ENCODE data around the gene PEDS1.
"Not testable (repeated sequence)": the region's sequence is repeated elsewhere in the genome, so short reads cannot be mapped to it uniquely, and the experiment has no call there.

Gene PEDS1

DNA sequence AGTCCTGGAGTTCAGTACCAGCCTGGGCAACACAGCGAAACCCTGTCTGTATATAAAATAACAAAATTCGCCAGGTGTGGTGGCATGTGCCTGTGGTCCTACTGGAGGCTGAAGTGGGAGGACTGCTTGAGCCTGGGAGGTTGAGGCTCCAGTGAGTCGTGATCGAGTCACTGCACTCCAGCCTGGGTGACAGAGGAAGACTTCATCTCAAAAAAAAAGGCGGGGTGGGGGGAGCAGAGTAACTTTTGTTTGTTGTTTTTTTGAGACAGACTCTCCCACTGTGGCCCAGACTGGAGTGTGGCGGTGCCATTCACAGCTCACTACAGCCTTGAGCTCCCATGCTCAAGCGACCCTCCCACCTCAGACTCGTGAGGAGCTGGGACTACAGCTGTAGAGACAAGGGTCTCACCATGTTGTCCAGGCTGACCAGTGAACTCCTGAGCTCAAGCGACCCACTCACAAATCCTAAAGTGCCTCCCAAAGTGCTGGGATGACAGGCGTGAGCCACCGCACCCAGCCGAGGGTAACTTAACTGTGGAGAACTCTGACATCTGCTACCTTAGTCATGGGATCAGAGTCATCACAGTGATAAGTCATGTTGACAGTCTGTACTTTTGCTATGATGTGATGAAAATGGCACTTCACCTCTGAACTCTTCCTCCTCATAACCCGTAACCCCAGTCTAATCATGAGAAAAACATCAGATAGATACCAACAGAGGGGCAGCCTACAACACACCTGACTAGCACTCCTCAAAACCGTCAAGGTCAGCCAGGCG, 16.5 kb downstream of the PEDS1 start:
- Histone ChIP-seq H3K27ac (no peak overlapping the region), H3K4me3 (ENCODE audit: low read depth in 1 of 2, low read length in 1 of 2) (no peak overlapping the region), H3K36me3 (peaks cover 69% of the 10 kb centered on the region), H3K4me1 (ENCODE audit: control insufficient read depth in 1 of 2, insufficient read depth in 1 of 2, low read depth in 1 of 2, low read length in 1 of 2) (no peaks in the 10 kb centered on the region), H3K27me3 (no peaks in the 10 kb centered on the region), H3K9me3 (no peaks in the 10 kb centered on the region)
- TF ChIP-seq, protein P1, sequence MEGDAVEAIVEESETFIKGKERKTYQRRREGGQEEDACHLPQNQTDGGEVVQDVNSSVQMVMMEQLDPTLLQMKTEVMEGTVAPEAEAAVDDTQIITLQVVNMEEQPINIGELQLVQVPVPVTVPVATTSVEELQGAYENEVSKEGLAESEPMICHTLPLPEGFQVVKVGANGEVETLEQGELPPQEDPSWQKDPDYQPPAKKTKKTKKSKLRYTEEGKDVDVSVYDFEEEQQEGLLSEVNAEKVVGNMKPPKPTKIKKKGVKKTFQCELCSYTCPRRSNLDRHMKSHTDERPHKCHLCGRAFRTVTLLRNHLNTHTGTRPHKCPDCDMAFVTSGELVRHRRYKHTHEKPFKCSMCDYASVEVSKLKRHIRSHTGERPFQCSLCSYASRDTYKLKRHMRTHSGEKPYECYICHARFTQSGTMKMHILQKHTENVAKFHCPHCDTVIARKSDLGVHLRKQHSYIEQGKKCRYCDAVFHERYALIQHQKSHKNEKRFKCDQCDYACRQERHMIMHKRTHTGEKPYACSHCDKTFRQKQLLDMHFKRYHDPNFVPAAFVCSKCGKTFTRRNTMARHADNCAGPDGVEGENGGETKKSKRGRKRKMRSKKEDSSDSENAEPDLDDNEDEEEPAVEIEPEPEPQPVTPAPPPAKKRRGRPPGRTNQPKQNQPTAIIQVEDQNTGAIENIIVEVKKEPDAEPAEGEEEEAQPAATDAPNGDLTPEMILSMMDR (IDR thresholded peaks at IDR 0.05): no peak

DNA sequence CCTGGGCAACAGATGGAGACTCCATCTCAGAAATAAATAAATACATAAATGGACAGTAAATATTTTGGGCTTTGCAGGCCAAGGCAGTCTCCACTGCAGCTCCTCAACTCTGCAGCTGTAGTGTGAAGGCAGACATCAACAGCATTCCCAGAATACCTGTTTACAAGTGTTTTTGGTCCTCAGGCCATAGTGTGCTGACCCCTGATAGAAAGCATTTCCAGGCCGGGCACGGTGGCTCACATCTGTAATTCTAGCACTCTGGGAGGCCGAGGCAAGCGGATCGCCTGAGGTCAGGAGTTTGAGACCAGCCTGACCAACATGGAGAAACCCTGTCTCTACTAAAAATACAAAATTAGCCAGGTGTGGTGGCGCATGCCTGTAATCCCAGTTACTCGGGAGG, 18.4 kb downstream of the PEDS1 start:
- peaks cover 58% of the 10 kb centered on the region for H3K36me3 ChIP-seq
- H3K9me3 ChIP-seq; H3K27ac ChIP-seq; H3K4me3 ChIP-seq (ENCODE audit: low read depth in 1 of 2, low read length in 1 of 2); H3K27me3 ChIP-seq; H3K4me1 ChIP-seq (ENCODE audit: control insufficient read depth in 1 of 2, insufficient read depth in 1 of 2, low read depth in 1 of 2, low read length in 1 of 2): not testable (repeated sequence)

DNA sequence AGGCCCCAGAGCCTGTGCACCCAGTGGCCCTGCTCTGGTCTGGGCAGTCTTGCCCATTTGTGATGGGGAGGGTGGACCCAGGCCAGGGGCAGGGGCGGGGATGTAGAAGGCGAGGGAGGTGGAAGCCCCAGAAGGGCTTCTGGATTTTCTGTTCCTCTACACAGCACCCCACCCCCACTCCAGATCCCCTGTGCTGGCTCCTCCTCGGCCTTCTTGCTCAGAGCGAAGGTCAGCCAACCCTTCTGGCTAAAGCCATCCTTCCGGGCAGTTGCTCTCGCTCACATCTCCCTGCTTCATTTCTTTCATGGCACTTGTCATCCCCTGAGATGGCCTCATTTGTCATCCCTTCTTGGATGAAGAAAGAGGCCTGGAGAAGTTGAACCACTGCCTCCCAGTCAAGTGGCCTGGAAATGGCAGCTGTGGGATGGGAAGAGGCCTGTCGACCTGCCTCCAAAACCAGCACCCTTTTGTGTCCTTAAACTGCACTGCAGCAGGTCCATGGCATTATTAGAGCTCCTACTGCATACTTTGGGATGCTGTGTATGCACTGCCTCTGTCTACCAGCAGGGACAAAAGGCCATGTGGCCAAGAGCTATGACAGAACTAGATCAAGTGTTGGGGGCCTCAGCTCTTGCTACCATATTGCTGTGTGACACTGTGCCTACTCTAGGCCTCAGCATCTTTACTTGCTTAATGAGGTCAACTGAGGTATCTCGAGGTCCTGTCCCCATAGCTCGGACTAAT, 19.9 kb downstream of the PEDS1 start:
- TF ChIP-seq, protein P1 (IDR thresholded peaks at IDR 0.05): no peak
- Histone ChIP-seq H3K27me3 (no peaks in the 10 kb centered on the region), H3K36me3 (peaks cover 61% of the 10 kb centered on the region), H3K4me3 (ENCODE audit: low read depth in 1 of 2, low read length in 1 of 2) (no peak overlapping the region), H3K9me3 (no peaks in the 10 kb centered on the region), H3K27ac (no peak overlapping the region), H3K4me1 (ENCODE audit: control insufficient read depth in 1 of 2, insufficient read depth in 1 of 2, low read depth in 1 of 2, low read length in 1 of 2) (no peaks in the 10 kb centered on the region)

DNA sequence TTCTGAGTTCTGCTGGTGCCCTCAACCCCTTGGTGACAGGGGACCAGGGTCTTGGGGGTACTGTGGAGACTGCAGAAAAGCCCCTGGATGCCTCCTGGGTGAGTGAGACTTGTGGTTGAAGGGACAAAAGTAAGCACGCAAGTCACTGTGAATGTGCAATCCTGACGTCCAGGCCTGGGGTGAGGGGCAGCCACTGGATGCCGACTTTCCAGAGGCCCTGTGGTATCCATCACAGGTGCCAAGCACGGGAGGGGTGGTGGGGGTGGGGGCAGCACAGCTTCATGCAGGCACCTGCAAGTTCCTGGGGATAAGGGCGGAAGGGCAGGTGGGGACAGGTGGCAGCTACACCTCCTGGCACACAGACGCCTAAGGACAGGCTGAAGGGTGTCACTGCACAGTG, 20.5 kb downstream of the PEDS1 start:
- Histone ChIP-seq H3K27ac (no peak overlapping the region), H3K27me3 (no peaks in the 10 kb centered on the region), H3K4me1 (ENCODE audit: control insufficient read depth in 1 of 2, insufficient read depth in 1 of 2, low read depth in 1 of 2, low read length in 1 of 2) (no peaks in the 10 kb centered on the region), H3K9me3 (no peaks in the 10 kb centered on the region), H3K36me3 (peaks cover 64% of the 10 kb centered on the region), H3K4me3 (ENCODE audit: low read depth in 1 of 2, low read length in 1 of 2) (no peak overlapping the region)
- TF ChIP-seq, protein P1 (IDR thresholded peaks at IDR 0.05): no peak

DNA sequence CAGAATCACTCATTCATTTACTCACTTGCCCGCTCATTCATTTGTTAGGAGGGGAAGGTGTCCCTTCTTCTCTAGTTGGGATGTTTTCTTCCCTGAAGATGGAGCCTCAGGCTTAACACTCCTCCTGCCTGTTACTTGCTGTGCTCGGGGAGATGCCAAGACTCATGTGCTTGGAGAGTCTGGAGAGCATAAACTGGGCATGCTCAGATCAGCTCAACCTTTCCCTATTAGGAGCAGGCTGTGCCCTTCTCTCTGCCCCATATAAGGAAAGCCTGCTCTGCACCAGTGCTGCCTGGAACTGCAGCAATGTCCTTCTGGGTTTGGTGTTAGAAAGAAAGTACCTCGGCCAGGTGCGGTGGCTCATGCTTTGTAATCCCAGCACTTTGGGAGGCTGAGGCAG, 22.5 kb downstream of the PEDS1 start:
- Histone ChIP-seq H3K4me1 (ENCODE audit: control insufficient read depth in 1 of 2, insufficient read depth in 1 of 2, low read depth in 1 of 2, low read length in 1 of 2) (no peaks in the 10 kb centered on the region), H3K4me3 (ENCODE audit: low read depth in 1 of 2, low read length in 1 of 2) (no peak overlapping the region), H3K27ac (no peak overlapping the region), H3K36me3 (peaks cover 77% of the 10 kb centered on the region), H3K27me3 (no peaks in the 10 kb centered on the region), H3K9me3 (no peaks in the 10 kb centered on the region)
- TF ChIP-seq, protein P1 (IDR thresholded peaks at IDR 0.05): no peak

DNA sequence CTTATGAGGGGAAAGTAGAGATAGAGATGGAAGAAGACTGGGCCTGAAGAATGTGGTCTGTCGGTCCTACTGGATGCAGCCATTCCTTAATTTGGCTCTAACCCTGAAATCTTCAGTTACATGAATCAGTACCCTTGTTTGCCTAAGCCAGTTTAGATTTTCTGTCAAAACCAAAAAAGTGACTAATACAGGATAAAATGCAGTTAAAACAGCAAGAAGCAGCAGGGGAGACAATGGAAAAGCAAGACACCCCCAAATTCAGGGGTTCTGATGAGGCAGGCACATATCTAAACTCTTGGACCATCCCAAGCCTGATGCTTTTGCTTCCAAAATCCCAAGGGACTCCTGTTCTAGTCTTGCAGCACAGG, 23.2 kb downstream of the PEDS1 start:
- H3K27me3 ChIP-seq: no peaks in the 10 kb centered on the region
- TF ChIP-seq, protein P1 (IDR thresholded peaks at IDR 0.05): no peak
- H3K27ac ChIP-seq: no peak overlapping the region
- no peaks in the 10 kb centered on the region for H3K9me3 ChIP-seq
- H3K4me3 ChIP-seq (ENCODE audit: low read depth in 1 of 2, low read length in 1 of 2): no peak overlapping the region
- no peaks in the 10 kb centered on the region for H3K4me1 ChIP-seq (ENCODE audit: control insufficient read depth in 1 of 2, insufficient read depth in 1 of 2, low read depth in 1 of 2, low read length in 1 of 2)
- H3K36me3 ChIP-seq: peaks cover 84% of the 10 kb centered on the region
